ENCODE data around the gene LAMA2. TPM values are rescaled to one million over a fixed set of nuclear protein-coding genes. Genes with fewer than 3 reads are reported as not detected.

LAMA2 gene
- total and polyA plus RNA-seq, 2 of the 13 experiments (the other 11 are each of a cell fraction or from before 2014, with no cell fraction given): 0.11 to 0.28 TPM

GRCh38 chr6:129195643-129196042 is 312.7 kb downstream of the LAMA2 start (continued):
- TF ChIP-seq ZNF18 (CRISPR knock-in tag; IDR thresholded peaks at IDR 0.05; ENCODE audit: insufficient replicate concordance) (no peak), ZNF788 (CRISPR knock-in tag; IDR thresholded peaks at IDR 0.05; ENCODE audit: borderline replicate concordance) (no peak), ZNF572 (CRISPR knock-in tag; IDR thresholded peaks at IDR 0.05) (no peak), ZNF503 (CRISPR knock-in tag; IDR thresholded peaks at IDR 0.05) (no peak)

- WGBS (ENCODE audit: low lambda C conversion rate): under 1% methylated on average over 4 of the region's 4 CpGs
- no peaks in the 10 kb centered on the region for H3K36me3 ChIP-seq (replicated peaks in 1 of 2; ENCODE audit: control insufficient read depth in 1 of 2, insufficient read depth in 2 of 2, low read length in 2 of 2)
- H3K9ac ChIP-seq (ENCODE audit: insufficient read depth, low read depth, low read length): no peak overlapping the region
- H3K79me2 ChIP-seq (ENCODE audit: insufficient read depth, low read length): no peaks in the 10 kb centered on the region
- ChIA-PET CTCF (ENCODE audit: low intra/inter-chr PET ratio, low total read pairs) (no interaction called here), POLR2A (no interaction called here)
- ATAC-seq: no peak
- no peak for DNase-seq (ENCODE audit: low spot score)
- no peak for FAIRE-seq
- no peaks in the 10 kb centered on the region for H4K20me1 ChIP-seq (ENCODE audit: insufficient read depth, low read length)
- no peaks in the 10 kb centered on the region for H3K9me3 ChIP-seq (ENCODE audit: low read length)
- H3K4me2 ChIP-seq (ENCODE audit: low read depth, low read length): no peak overlapping the region
- H3K4me1 ChIP-seq (ENCODE audit: insufficient read depth, low read length): no peaks in the 10 kb centered on the region
- in situ Hi-C loops (cut with HindIII; ENCODE audit: extremely low pct_ligation_motif_present, low pct_unique_long_range_greater_than_20kb): no loop called here
- H3K27me3 ChIP-seq (ENCODE audit: control insufficient read depth in 1 of 2, insufficient read depth in 2 of 2, low read length in 2 of 2): no peaks in the 10 kb centered on the region
- no peak overlapping the region for H3K4me3 ChIP-seq (replicated peaks in 1 of 3; ENCODE audit: insufficient read depth in 1 of 3, low read depth in 2 of 3, low read length in 3 of 3)
- TF ChIP-seq TRIM24 (CRISPR knock-in tag; IDR thresholded peaks at IDR 0.05) (no peak), SP4 (CRISPR knock-in tag; IDR thresholded peaks at IDR 0.05) (no peak), SNAPC2 (CRISPR knock-in tag; IDR thresholded peaks at IDR 0.05) (no peak), TFDP2 (CRISPR knock-in tag; IDR thresholded peaks at IDR 0.05) (no peak), TBL1XR1 (IDR thresholded peaks at IDR 0.05; ENCODE audit: borderline replicate concordance, low read length, partially characterized antibody) (no peak), ZSCAN20 (CRISPR knock-in tag; IDR thresholded peaks at IDR 0.05; ENCODE audit: borderline replicate concordance) (no peak), ZNF430 (CRISPR knock-in tag; IDR thresholded peaks at IDR 0.05) (no peak), KDM5B (CRISPR knock-in tag; IDR thresholded peaks at IDR 0.05; ENCODE audit: borderline replicate concordance) (no peak), HNF1B (CRISPR knock-in tag; IDR thresholded peaks at IDR 0.05) (no peak), ZNF441 (CRISPR knock-in tag; IDR thresholded peaks at IDR 0.05; ENCODE audit: borderline replicate concordance) (no peak)
- no TSS peak for BruUV-seq (replicated peaks)
- H2AFZ ChIP-seq (ENCODE audit: low read length): no peak overlapping the region
- H3K27ac ChIP-seq (ENCODE audit: extremely low read length, insufficient read depth, low read length): no peak overlapping the region
- intact Hi-C loops (cut with micrococcal nuclease; ENCODE audit: unreplicated experiment): no loop called here
These were observed 314.2 kb downstream of the LAMA2 start for GRCh38 chr6:129197154-129197553.

All from HepG2 (cell line).